ENCODE measurements around the gene PLPPR3.

GRCh38 chr19:824885-825284, 3.1 kb upstream of the PLPPR3 start:
- TF ChIP-seq, protein P1, sequence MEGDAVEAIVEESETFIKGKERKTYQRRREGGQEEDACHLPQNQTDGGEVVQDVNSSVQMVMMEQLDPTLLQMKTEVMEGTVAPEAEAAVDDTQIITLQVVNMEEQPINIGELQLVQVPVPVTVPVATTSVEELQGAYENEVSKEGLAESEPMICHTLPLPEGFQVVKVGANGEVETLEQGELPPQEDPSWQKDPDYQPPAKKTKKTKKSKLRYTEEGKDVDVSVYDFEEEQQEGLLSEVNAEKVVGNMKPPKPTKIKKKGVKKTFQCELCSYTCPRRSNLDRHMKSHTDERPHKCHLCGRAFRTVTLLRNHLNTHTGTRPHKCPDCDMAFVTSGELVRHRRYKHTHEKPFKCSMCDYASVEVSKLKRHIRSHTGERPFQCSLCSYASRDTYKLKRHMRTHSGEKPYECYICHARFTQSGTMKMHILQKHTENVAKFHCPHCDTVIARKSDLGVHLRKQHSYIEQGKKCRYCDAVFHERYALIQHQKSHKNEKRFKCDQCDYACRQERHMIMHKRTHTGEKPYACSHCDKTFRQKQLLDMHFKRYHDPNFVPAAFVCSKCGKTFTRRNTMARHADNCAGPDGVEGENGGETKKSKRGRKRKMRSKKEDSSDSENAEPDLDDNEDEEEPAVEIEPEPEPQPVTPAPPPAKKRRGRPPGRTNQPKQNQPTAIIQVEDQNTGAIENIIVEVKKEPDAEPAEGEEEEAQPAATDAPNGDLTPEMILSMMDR (IDR thresholded peaks at IDR 0.05; ENCODE audit: insufficient read depth, low read length, poor library complexity, severe bottlenecking) = no peak
- no peak for TF ChIP-seq EZH2phosphoT487 (conservative IDR thresholded peaks at IDR 0.05; ENCODE audit: low read length)

Measured in SU-DHL-6 (cell line).